Natural killer cell (primary cell): ENCODE results near the gene ENPP7. TPM values are rescaled to one million over a fixed set of nuclear protein-coding genes. Genes with fewer than 3 reads are reported as not detected.
A peak's percentile ranks its signal among the peaks of the same experiment; 100 is the strongest.

Experiments used
- ATAC-seq, 3 donors: fragments of 150-1000 bp in 2 of 3; fragments of 200-7000 bp in 1 of 3; cut with Tn5 transposase; 1 replicate in 1 of 3; 2 replicates in 2 of 3; pipeline ENCODE4 v1.10.0; 2021; ENCODE audit warnings: mild to moderate bottlenecking in 2 of 3, moderate library complexity in 2 of 3
- DNase-seq, 2 donors: peaks; one replicate each; pipeline versions ENCODE4 v3.0.0 to v3.0.0-alpha.2; 2013 to 2021; ENCODE audit warnings: mixed read lengths in 1 of 2
- H3K27ac ChIP-seq: one replicate; pipeline ENCODE4 v1.5.1; 2013; ENCODE audit warnings: mild to moderate bottlenecking, low read length
- H3K27me3 ChIP-seq: one replicate; pipeline ENCODE4 v1.6.1; 2013; ENCODE audit warnings: low read length; ENCODE audit not compliant: control insufficient read depth, insufficient read depth
- H3K36me3 ChIP-seq: one replicate; pipeline ENCODE4 v1.6.1; 2013; ENCODE audit warnings: low read length; ENCODE audit not compliant: control insufficient read depth, insufficient read depth
- H3K4me1 ChIP-seq: one replicate; pipeline ENCODE4 v1.6.1; 2013; ENCODE audit warnings: low read length; ENCODE audit not compliant: control insufficient read depth, insufficient read depth
- H3K4me3 ChIP-seq: one replicate; pipeline ENCODE4 v1.5.1; 2013; ENCODE audit warnings: low read length
- H3K9me3 ChIP-seq: one replicate; pipeline ENCODE4 v1.6.1; 2013; ENCODE audit warnings: low read length; ENCODE audit not compliant: control insufficient read depth, insufficient read depth
- H3K27ac Mint-ChIP-seq, 2 donors: one replicate each; pipeline ENCODE4 v1.8.0; 2022; ENCODE audit warnings: mild to moderate bottlenecking in 2 of 2, mixed read lengths in 2 of 2, moderate library complexity in 1 of 2
- H3K27me3 Mint-ChIP-seq, 2 donors: one replicate each; pipeline ENCODE4 v1.8.0; 2022; ENCODE audit warnings: low read depth in 2 of 2, mixed read lengths in 2 of 2
- H3K36me3 Mint-ChIP-seq: one replicate; pipeline ENCODE4 v1.8.0; 2022; ENCODE audit warnings: mixed read lengths
- H3K4me1 Mint-ChIP-seq, 2 donors: one replicate each; pipeline ENCODE4 v1.8.0; 2022; ENCODE audit warnings: mixed read lengths in 2 of 2
- H3K4me3 Mint-ChIP-seq: one replicate; pipeline ENCODE4 v1.8.0; 2022; ENCODE audit warnings: mild to moderate bottlenecking, moderate library complexity, mixed read lengths
- H3K9me3 Mint-ChIP-seq, 2 donors: one replicate each; pipeline ENCODE4 v1.8.0; 2022; ENCODE audit warnings: mixed read lengths in 2 of 2
- WGBS: methylation state at CpG from one replicate; pipeline ENCODE4 v1.1.7; 2013; ENCODE audit warnings: missing lambda C conversion rate; ENCODE audit not compliant: insufficient coverage; 5-methylcytosine and 5-hydroxymethylcytosine counted together
- intact Hi-C: fragments of 100-400 bp; cut with micrococcal nuclease; formaldehyde crosslinking; loops from one replicate; pipeline ENCODE4 v1.14.2; 2022
- total RNA-seq, 4 donors: library from RNA; stranded (reverse); fragments of 120-200 nt in 1 of 4; gene quantifications; one replicate each; pipeline versions ENCODE4 v1.2.3 to v1.2.4, GENCODE V29; 2013 to 2022
- TF ChIP-seq, protein P1 (sequence below): fragments of 200-600 bp; IDR thresholded peaks from one replicate; pipeline ENCODE4 v1.8.0; 2022; ENCODE audit warnings: antibody characterized with exemption

ENPP7 gene
- total RNA-seq, 3 donors from 2014 or later (not counting 1 experiment from before 2014, with no cell fraction given) = 0.95 TPM; not detected in 2

- Mint-ChIP-seq H3K4me3 (no peak overlapping the region), H3K27ac (no peak overlapping the region), H3K27me3 (peaks cover 23 to 28% of the 10 kb centered on the region in 2 donors), H3K4me1 (peaks cover 7 to 12% of the 10 kb centered on the region in 2 donors), H3K36me3 (no peaks in the 10 kb centered on the region), H3K9me3 (no peaks in the 10 kb centered on the region)
- no peaks in the 10 kb centered on the region for H3K9me3 ChIP-seq
- no peaks in the 10 kb centered on the region for H3K36me3 ChIP-seq
- TF ChIP-seq, protein P1, sequence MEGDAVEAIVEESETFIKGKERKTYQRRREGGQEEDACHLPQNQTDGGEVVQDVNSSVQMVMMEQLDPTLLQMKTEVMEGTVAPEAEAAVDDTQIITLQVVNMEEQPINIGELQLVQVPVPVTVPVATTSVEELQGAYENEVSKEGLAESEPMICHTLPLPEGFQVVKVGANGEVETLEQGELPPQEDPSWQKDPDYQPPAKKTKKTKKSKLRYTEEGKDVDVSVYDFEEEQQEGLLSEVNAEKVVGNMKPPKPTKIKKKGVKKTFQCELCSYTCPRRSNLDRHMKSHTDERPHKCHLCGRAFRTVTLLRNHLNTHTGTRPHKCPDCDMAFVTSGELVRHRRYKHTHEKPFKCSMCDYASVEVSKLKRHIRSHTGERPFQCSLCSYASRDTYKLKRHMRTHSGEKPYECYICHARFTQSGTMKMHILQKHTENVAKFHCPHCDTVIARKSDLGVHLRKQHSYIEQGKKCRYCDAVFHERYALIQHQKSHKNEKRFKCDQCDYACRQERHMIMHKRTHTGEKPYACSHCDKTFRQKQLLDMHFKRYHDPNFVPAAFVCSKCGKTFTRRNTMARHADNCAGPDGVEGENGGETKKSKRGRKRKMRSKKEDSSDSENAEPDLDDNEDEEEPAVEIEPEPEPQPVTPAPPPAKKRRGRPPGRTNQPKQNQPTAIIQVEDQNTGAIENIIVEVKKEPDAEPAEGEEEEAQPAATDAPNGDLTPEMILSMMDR = peak; percentile 88
- ATAC-seq (peak; percentile 58 to 75 (median 72)), DNase-seq (peak; percentile 76 to 82)
- intact Hi-C loops = loop anchor here (2.0 to 5.0 kb wide), 2 partner anchors 175 to 250 kb away; no protein-coding TSS in a partner anchor
- no peak overlapping the region for H3K4me3 ChIP-seq
- H3K27me3 ChIP-seq = peaks cover 23% of the 10 kb centered on the region
- WGBS = 10% methylated on average over 53 of the region's 53 CpGs
- peaks cover 14% of the 10 kb centered on the region for H3K4me1 ChIP-seq
- no peak overlapping the region for H3K27ac ChIP-seq
Observed at GRCh38 chr17:79741751-79742588, 11.2 kb downstream of the ENPP7 start.

DNA sequence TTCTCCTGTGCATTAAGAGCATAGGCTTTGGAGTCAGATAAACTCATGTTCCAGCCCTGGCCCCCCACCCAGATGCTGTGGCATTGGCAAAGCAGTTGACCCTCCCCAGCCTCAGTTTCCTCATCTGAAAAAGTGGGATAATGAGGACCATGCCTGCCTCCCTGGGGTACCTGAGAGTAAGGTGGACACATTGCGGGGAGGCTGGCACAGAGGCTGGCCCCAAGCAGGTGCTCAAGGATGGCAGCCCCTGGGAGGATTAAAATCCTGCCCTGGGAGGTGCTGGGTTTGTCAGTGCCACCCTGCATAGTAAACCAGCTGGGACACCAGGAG is 11.8 kb downstream of the ENPP7 start:
- H3K4me1 ChIP-seq = peaks cover 19% of the 10 kb centered on the region
- no peak overlapping the region for H3K4me3 Mint-ChIP-seq
- intact Hi-C loops = loop anchor here (2.0 to 5.0 kb wide), 2 partner anchors 174 to 250 kb away; no protein-coding TSS in a partner anchor
- H3K27ac ChIP-seq = no peak overlapping the region
- no peak overlapping the region for H3K4me3 ChIP-seq
- H3K36me3 ChIP-seq = no peaks in the 10 kb centered on the region
- 95% methylated on average over 1 of the region's 1 CpG for WGBS
- H3K27ac Mint-ChIP-seq = no peak overlapping the region
- ATAC-seq (no peak), DNase-seq (no peak)
- peaks cover 28% of the 10 kb centered on the region for H3K27me3 ChIP-seq
- no peaks in the 10 kb centered on the region for H3K9me3 ChIP-seq
- H3K36me3 Mint-ChIP-seq = no peaks in the 10 kb centered on the region
- TF ChIP-seq, protein P1 = no peak
- H3K9me3 Mint-ChIP-seq = no peaks in the 10 kb centered on the region
- H3K27me3 Mint-ChIP-seq = peaks cover 23 to 32% of the 10 kb centered on the region in 2 donors
- H3K4me1 Mint-ChIP-seq = peaks cover 7 to 13% of the 10 kb centered on the region in 2 donors

DNA sequence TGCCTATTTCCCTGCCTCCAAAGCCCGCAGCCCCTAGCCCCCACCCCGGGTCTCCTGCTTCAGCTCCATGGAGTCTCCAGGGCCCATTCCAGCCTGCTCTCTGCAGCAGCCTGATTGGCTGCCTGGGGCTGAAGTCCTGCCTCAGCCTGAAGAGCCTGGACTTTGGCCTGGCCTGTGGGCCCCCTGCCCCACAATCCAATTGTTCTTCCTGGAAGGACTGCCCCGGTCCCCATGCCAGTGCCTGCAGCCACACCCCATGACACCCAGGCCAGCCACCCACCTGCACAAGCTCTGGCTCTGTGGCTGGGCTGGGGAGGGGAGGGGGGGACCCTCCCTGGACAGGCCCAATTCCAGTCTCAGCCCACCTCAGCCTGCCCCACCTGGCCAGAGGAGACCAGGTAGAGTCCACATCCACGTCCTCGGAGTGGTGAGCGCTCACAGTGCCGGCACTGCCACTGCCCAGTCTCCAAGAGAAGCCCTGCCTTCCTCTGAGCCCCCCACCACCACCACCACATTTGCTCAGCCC is 12.3 kb downstream of the ENPP7 start:
- Mint-ChIP-seq H3K9me3 (no peaks in the 10 kb centered on the region), H3K27ac (no peak overlapping the region), H3K36me3 (no peaks in the 10 kb centered on the region), H3K4me3 (no peak overlapping the region), H3K27me3 (peaks cover 23 to 36% of the 10 kb centered on the region in 2 donors), H3K4me1 (peaks cover 7 to 18% of the 10 kb centered on the region in 2 donors)
- TF ChIP-seq, protein P1 = no peak
- no peaks in the 10 kb centered on the region for H3K9me3 ChIP-seq
- H3K36me3 ChIP-seq = no peaks in the 10 kb centered on the region
- H3K27ac ChIP-seq = no peak overlapping the region
- H3K4me3 ChIP-seq = no peak overlapping the region
- peaks cover 22% of the 10 kb centered on the region for H3K4me1 ChIP-seq
- ATAC-seq (no peak), DNase-seq (no peak)
- peaks cover 31% of the 10 kb centered on the region for H3K27me3 ChIP-seq
- intact Hi-C loops = loop anchor here (2.0 to 5.0 kb wide), 2 partner anchors 174 to 249 kb away; no protein-coding TSS in a partner anchor
- WGBS = 98% methylated on average over 7 of the region's 7 CpGs
